Left lung (tissue), 14 donors: ENCODE data around the gene SKIDA1. TPM values are rescaled to one million over a fixed set of nuclear protein-coding genes. Genes with fewer than 3 reads are reported as not detected.
A peak's percentile ranks its signal among the peaks of the same experiment; 100 is the strongest.
"Not testable (repeated sequence)": the region's sequence is repeated elsewhere in the genome, so short reads cannot be mapped to it uniquely, and the experiment has no call there.

Experiments used
- ATAC-seq: fragments of 200-7000 bp; cut with Tn5 transposase; one replicate; pipeline ENCODE4 v1.9.1; 2020; ENCODE audit warnings: moderate library complexity
- DNase-seq, 4 donors: peaks; one replicate each; pipeline ENCODE4 v3.0.0-alpha.2; 2013 to 2020
- H3K27ac ChIP-seq, 2 donors: fragments of 200-600 bp; sonication (generic) in 1 of 2; one replicate each; pipeline versions ENCODE4 v1.5.0 to v1.8.0; 2020 to 2021
- H3K27me3 ChIP-seq, 2 donors: fragments of 200-600 bp; sonication (generic) in 1 of 2; one replicate each; pipeline versions ENCODE4 v1.5.0 to v1.8.0; 2020 to 2021
- H3K36me3 ChIP-seq, 2 donors: fragments of 200-600 bp; sonication (generic) in 1 of 2; one replicate each; pipeline versions ENCODE4 v1.5.0 to v1.8.0; 2020 to 2021
- H3K4me1 ChIP-seq, 2 donors: fragments of 200-600 bp; one replicate each; pipeline ENCODE4 v1.8.0; 2021
- H3K4me3 ChIP-seq, 2 donors: fragments of 200-600 bp; sonication (generic) in 1 of 2; one replicate each; pipeline versions ENCODE4 v1.5.0 to v1.8.0; 2020 to 2021; ENCODE audit warnings: mild to moderate bottlenecking in 1 of 2
- H3K9me3 ChIP-seq, 2 donors: fragments of 200-600 bp; sonication (generic) in 1 of 2; one replicate each; pipeline versions ENCODE4 v1.5.0 to v1.8.0; 2020 to 2021
- CTCF ChIP-seq, 2 donors: fragments of 200-600 bp; sonication (generic) in 1 of 2; IDR thresholded peaks; one replicate each; pipeline versions ENCODE4 v1.5.0 to v1.8.0; 2021; ENCODE audit warnings: antibody characterized with exemption in 2 of 2
- intact Hi-C, 2 donors: fragments of 100-400 bp; cut with DNase I; formaldehyde crosslinking; loops; one replicate each; pipeline versions ENCODE4 v1.11.2 to v1.14.2; 2022
- long read RNA-seq, 12 donors: library from polyadenylated mRNA in 2 of 12; unstranded in 2 of 12; transcript quantifications; one replicate each; pipeline ENCODE4 v2.0.0 and lab custom pipeline, GENCODE V29; 2019 to 2026
- polyA plus RNA-seq, 6 donors: library from polyadenylated mRNA; unstranded; fragments of 120-200 nt; gene quantifications; one replicate each; pipeline ENCODE4 v1.2.1, GENCODE V29; 2013; ENCODE audit not compliant: insufficient read length in 6 of 6
- total RNA-seq, 2 donors: library from RNA; stranded (reverse); fragmentation: NEBNext Ultra II Directional; extraction: Animal tissue kit (Norgen Biotek cat#: 25700); gene quantifications; one replicate each; pipeline ENCODE4 v1.2.1, GENCODE V29; 2021
- donor health status: DM: no; HTN: yes; CAD: no.
- donor health status: DM: no; HTN: no; CAD: no.

Gene SKIDA1
- total RNA-seq (1 to 10 TPM; 1.2 to 1.9 TPM), polyA plus RNA-seq (1 to 10 TPM; 4.2 to 6.2 (median 5.3) TPM)
- long read RNA-seq, donor 1, partial matches to known transcripts, result 12 of 17 reads
- long read RNA-seq, donor 1, other reads (novel, unspliced or antisense), result 5 of 17 reads
- long read RNA-seq, donor 2, result 0 reads
- long read RNA-seq, donor 3, result 0 reads
- long read RNA-seq, donor 4, partial matches to known transcripts, result 2 of 3 reads
- long read RNA-seq, donor 4, other reads (novel, unspliced or antisense), result 1 of 3 reads
- long read RNA-seq, donor 5, partial matches to known transcripts, result 7 of 7 reads
- long read RNA-seq, donor 5, other reads (novel, unspliced or antisense), result 0 of 7 reads
- long read RNA-seq, donor 6, partial matches to known transcripts, result 0 of 1 reads
- long read RNA-seq, donor 6, other reads (novel, unspliced or antisense), result 0 of 1 reads
- long read RNA-seq, donor 7, partial matches to known transcripts, result 0 of 2 reads
- long read RNA-seq, donor 7, other reads (novel, unspliced or antisense), result 0 of 2 reads
- long read RNA-seq, donor 8, partial matches to known transcripts, result 7 of 7 reads
- long read RNA-seq, donor 8, other reads (novel, unspliced or antisense), result 0 of 7 reads
- long read RNA-seq, donor 9, result 0 reads
- long read RNA-seq, donor 10, result 0 reads
- long read RNA-seq, donor 11, result 0 reads
- long read RNA-seq, donor 12, partial matches to known transcripts, result 7 of 8 reads
- long read RNA-seq, donor 12, other reads (novel, unspliced or antisense), result 0 of 8 reads

GRCh38 chr10:21525367-21526187 is at the start of gene SKIDA1:
Gene SKIDA1 (minus strand): TSS chr10:21525682. CDS start chr10:21517822, 7,860 bp downstream.
- H3K27me3 ChIP-seq, result peaks cover 0 to 9% of the 10 kb centered on the region in 2 donors
- no peaks in the 10 kb centered on the region for H3K9me3 ChIP-seq
- H3K4me3 ChIP-seq, result peak within 1 kb of the TSS; percentile 63 to 69
- peak; percentile 83 for ATAC-seq
- H3K27ac ChIP-seq, result peak within 1 kb of the TSS; percentile 95 to 96
- peak; percentile 90 to 95 (median 94) for DNase-seq
- intact Hi-C loops, result no loop called here
- peaks cover 6 to 26% of the 10 kb centered on the region in 2 donors for H3K4me1 ChIP-seq
- no peak for TF ChIP-seq CTCF (IDR thresholded peaks at IDR 0.05)
- no peaks in the 10 kb centered on the region for H3K36me3 ChIP-seq

- H3K27me3 ChIP-seq, H3K4me3 ChIP-seq, intact Hi-C loops, H3K27ac ChIP-seq, DNase-seq, ATAC-seq, H3K9me3 ChIP-seq: not testable (repeated sequence)
- Histone ChIP-seq H3K4me1 (peaks cover 3 to 19% of the 10 kb centered on the region in 2 donors), H3K36me3 (peaks cover 0 to 10% of the 10 kb centered on the region in 2 donors)
These were observed 49.0 kb upstream of the SKIDA1 start for GRCh38 chr10:21574514-21574913.

- no peak for DNase-seq
- TF ChIP-seq CTCF (IDR thresholded peaks at IDR 0.05), result no peak
- Histone ChIP-seq H3K4me3 (no peak overlapping the region), H3K4me1 (peaks cover 3 to 14% of the 10 kb centered on the region in 2 donors), H3K9me3 (no peaks in the 10 kb centered on the region), H3K36me3 (peaks cover 0 to 13% of the 10 kb centered on the region in 2 donors), H3K27me3 (no peaks in the 10 kb centered on the region), H3K27ac (no peak overlapping the region)
- ATAC-seq, result peak; percentile 41
- intact Hi-C loops, result no loop called here
These were observed 47.1 kb upstream of the SKIDA1 start for GRCh38 chr10:21572578-21572977.

GRCh38 chr10:21570761-21571521 is 45.5 kb upstream of the SKIDA1 start:
- TF ChIP-seq CTCF (IDR thresholded peaks at IDR 0.05), result no peak
- ATAC-seq (no peak), DNase-seq (no peak)
- no peak overlapping the region for H3K4me3 ChIP-seq
- intact Hi-C loops, result no loop called here
- peaks cover 3 to 14% of the 10 kb centered on the region in 2 donors for H3K4me1 ChIP-seq
- H3K9me3 ChIP-seq, result no peaks in the 10 kb centered on the region
- H3K27me3 ChIP-seq, result no peaks in the 10 kb centered on the region
- H3K27ac ChIP-seq, result no peak overlapping the region
- peaks cover 0 to 13% of the 10 kb centered on the region in 2 donors for H3K36me3 ChIP-seq

- H3K27me3 ChIP-seq, H3K4me1 ChIP-seq, H3K4me3 ChIP-seq, H3K9me3 ChIP-seq, ATAC-seq, intact Hi-C loops, H3K27ac ChIP-seq, DNase-seq: not testable (repeated sequence)
- peaks cover 0 to 67% of the 10 kb centered on the region in 2 donors for H3K36me3 ChIP-seq
These were observed 33.5 kb upstream of the SKIDA1 start for GRCh38 chr10:21558984-21559383.
